Uterus (tissue), 2 donors: ENCODE measurements around the gene ABCC8.

ENCODE experiments used
- CTCF ChIP-seq, 4 experiments: fragments of 200-600 bp in 2 of 4; fragments of 450-650 bp in 2 of 4; sonication (generic) in 2 of 4; IDR thresholded peaks; one replicate each; pipeline ENCODE4 v1.5.1; 2016 to 2019; ENCODE audit warnings: antibody characterized with exemption in 4 of 4, mild to moderate bottlenecking in 2 of 4, moderate library complexity in 1 of 4
- POLR2A ChIP-seq, 2 donors: fragments of 450-650 bp; IDR thresholded peaks; one replicate each; pipeline ENCODE4 v1.6.1; 2016; ENCODE audit warnings: antibody characterized with exemption in 2 of 2, mild to moderate bottlenecking in 1 of 2, moderate library complexity in 1 of 2

- TF ChIP-seq CTCF (IDR thresholded peaks at IDR 0.05) (no peak), POLR2A (IDR thresholded peaks at IDR 0.05) (no peak)
Observed at GRCh38 chr11:17396598-17397310, 79.9 kb downstream of the ABCC8 start.
